Suprapubic skin (tissue), 4 donors: Measurements from ENCODE around the gene ZBTB5.

ENCODE experiments used
- EP300 ChIP-seq: sonication (generic); formaldehyde crosslinking; IDR thresholded peaks from one replicate; pipeline ENCODE4 v1.6.1; 2017; ENCODE audit warnings: antibody characterized with exemption
- POLR2AphosphoS5 ChIP-seq, 3 donors: sonication (generic); formaldehyde crosslinking; IDR thresholded peaks; one replicate each; pipeline ENCODE4 v1.6.1; 2017; ENCODE audit warnings: antibody characterized with exemption in 3 of 3
- TF ChIP-seq, protein P1 (sequence below), 2 donors: fragments of 200-600 bp in 1 of 2; fragments of 450-650 bp in 1 of 2; sonication (generic) in 1 of 2; IDR thresholded peaks; one replicate each; pipeline ENCODE4 v1.5.1; 2016 to 2019; ENCODE audit warnings: antibody characterized with exemption in 2 of 2, mild to moderate bottlenecking in 1 of 2, moderate library complexity in 1 of 2

DNA sequence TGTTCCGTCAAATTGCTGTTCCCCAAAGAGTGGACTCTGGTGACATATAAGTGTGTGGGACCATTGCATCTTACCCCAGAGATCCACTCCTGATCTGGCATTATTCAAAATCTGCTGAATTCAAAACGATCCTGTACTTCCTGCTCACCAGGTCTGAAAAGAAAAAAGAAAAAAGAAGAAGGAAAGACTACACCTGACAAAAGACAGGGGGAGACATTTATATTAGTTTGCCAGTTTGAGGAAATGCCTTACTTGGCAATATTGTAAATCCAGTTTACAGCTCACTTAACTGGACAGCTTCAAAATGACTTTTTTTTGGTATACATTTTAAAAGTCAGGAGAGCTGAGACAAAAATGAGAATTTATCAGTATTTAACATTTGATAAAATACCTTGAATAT is 57.8 kb downstream of the ZBTB5 start:
- TF ChIP-seq, protein P1, sequence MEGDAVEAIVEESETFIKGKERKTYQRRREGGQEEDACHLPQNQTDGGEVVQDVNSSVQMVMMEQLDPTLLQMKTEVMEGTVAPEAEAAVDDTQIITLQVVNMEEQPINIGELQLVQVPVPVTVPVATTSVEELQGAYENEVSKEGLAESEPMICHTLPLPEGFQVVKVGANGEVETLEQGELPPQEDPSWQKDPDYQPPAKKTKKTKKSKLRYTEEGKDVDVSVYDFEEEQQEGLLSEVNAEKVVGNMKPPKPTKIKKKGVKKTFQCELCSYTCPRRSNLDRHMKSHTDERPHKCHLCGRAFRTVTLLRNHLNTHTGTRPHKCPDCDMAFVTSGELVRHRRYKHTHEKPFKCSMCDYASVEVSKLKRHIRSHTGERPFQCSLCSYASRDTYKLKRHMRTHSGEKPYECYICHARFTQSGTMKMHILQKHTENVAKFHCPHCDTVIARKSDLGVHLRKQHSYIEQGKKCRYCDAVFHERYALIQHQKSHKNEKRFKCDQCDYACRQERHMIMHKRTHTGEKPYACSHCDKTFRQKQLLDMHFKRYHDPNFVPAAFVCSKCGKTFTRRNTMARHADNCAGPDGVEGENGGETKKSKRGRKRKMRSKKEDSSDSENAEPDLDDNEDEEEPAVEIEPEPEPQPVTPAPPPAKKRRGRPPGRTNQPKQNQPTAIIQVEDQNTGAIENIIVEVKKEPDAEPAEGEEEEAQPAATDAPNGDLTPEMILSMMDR (IDR thresholded peaks at IDR 0.05), result no peak
- TF ChIP-seq EP300 (no peak), POLR2AphosphoS5 (IDR thresholded peaks at IDR 0.05) (no peak)
